Jurkat, Clone E6-1 (cell line): ENCODE data around the gene HNRNPH1.
A peak's percentile ranks its signal among the peaks of the same experiment; 100 is the strongest.

Experiments used
- DNase-seq: peaks from one replicate; pipeline ENCODE4 v3.0.0-alpha.2; 2011; ENCODE audit warnings: low read depth, low spot score
- H3K4me3 ChIP-seq: 2 replicates; pipeline ENCODE4 v1.5.1; 2011; ENCODE audit warnings: mild to moderate bottlenecking, low read length, control low read depth, moderate library complexity

HNRNPH1 gene

GRCh38 chr5:179624841-179625271, 1.4 kb upstream of the HNRNPH1 start:
- no peak for DNase-seq
- H3K4me3 ChIP-seq, result peak overlapping the region; percentile 67

GRCh38 chr5:179623906-179624741, 653 bp upstream of the HNRNPH1 start:
- peak overlapping the region; percentile 67 for H3K4me3 ChIP-seq
- no peak for DNase-seq

DNA sequence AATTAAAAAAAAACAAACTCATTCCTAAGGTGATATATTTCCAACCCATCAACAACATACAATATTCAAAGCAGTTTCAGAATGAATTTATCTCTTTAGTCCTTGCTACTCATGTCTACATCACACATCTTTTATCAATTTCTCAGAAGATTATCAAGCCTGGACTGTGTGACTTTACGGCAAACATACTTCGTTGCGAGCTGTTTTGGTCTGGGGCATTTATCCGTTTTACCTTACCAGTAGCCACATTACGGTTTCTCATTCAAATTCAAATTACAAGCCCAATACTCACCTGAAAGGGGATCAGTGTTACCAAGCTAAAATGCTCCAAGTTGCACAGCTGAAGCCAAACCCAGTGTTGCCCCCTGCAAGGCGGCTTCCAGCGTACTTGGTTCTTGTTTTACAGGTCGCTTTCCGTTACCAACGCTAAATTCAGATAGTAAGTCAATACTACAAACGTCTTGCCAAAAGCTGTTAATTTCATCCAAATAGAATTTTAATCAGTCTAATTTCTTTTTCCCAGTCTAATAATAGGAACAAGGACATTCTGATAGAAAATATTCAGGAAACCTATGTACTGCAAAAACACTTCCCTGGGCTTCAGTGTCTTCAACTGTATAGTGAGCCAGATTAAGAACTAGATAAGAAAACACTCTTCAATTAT, 1.8 kb downstream of the HNRNPH1 start:
- no peak for DNase-seq
- peak overlapping the region; percentile 67 for H3K4me3 ChIP-seq

GRCh38 chr5:179620703-179621350, 2.6 kb downstream of the HNRNPH1 start:
- DNase-seq, result no peak
- no peak overlapping the region for H3K4me3 ChIP-seq

DNA sequence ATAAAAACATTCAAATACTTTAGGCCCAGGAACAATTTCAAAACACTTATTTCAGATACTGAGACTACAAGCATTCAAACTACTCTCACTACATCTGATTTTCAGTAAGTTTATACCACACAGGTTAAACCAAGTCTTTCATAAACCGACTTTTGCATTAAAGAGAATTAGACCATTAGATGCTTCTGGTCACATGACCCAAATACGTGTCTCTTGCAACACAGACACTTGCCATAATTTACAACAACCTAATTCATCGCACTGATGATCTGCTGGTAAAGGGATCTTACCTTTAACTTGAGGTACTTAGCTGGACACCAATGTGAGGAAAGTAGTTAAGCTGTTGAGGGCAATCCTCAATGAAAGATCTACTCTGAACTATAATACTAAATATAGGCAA, 3.2 kb downstream of the HNRNPH1 start:
- DNase-seq, result no peak
- H3K4me3 ChIP-seq, result no peak overlapping the region

GRCh38 chr5:179619776-179620175, 3.7 kb downstream of the HNRNPH1 start:
- no peak overlapping the region for H3K4me3 ChIP-seq

DNA sequence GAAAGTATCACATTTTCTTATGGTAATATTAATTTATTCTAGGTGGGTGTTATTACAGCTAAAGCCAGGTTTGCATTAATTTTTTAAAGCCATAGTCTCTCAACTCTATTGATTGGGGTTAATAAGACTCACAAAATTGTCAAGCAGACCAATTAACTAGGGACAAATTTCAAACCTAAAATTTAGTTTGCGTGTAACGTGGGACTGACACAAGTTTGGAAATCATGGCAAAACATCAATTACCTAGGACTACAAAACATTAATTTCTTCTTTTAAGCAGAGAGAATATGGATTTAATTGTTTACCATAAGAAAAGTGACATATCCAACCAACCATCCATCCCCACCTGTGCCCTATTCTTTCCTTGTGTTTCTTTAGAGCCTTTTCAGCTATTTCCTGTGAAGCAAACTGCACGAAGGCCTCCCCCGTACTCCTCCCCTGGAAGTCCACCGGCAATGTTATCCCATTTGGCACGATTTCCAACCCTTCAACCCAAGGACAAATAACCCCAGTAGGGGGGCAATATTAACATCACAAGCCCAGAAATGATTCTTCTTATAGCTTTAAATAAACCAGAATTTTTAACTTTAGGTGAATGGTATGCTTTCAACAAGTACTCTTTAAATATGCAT, 4.4 kb downstream of the HNRNPH1 start:
- DNase-seq, result no peak
- no peak overlapping the region for H3K4me3 ChIP-seq

More at GRCh38 chr5:179619776-179620175, 3.7 kb downstream of the HNRNPH1 start:
- no peak for DNase-seq

DNA sequence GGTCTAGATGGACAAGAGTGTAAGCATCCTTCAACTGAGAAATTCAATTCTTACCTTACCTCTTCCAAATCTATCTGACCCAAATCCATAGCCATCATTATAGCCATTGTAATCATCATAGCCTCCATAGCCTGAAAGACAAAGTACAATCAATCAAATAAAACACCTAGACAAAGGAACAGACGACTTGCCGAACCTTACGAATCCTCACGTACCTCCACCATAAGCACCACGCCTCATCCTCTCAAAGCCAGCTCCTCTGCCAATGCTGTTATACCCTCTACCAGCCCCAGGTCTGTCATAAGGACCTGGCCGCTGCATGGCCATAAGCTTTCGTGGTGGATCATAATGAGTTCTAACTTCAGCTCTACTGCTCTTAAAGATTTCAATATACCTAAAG, 5.5 kb downstream of the HNRNPH1 start:
- no peak overlapping the region for H3K4me3 ChIP-seq

DNA sequence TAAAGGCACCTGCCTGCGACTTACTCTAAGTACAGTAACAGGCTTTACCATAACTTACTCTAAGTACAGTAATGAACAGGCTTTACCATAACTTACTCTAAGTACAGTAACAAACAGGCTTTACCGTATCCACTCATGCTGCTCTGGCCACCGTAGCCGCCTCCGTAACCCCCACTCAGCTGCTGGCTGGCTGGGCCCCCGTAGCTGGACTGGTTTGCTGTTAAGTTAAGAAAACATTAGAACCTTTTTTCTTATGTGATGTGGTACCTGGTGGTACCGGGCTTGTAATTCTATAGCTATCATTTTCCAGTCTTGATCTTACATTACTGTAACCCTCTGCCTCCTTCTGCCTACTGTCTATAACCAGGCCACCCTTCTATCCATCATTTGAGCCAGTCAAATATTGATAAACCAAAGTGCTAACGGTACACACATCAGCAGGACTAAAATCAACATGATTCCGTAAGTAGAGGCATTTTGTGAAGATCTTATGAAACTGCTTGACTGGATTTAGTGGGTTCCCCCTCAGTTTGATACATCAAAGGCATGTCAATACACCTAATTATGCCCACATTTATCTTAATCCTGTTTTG, 7.4 kb downstream of the HNRNPH1 start:
- DNase-seq, result no peak
- H3K4me3 ChIP-seq, result no peak overlapping the region

More for the DNA sequence above, 5.5 kb downstream of the HNRNPH1 start:
- DNase-seq, result no peak

DNA sequence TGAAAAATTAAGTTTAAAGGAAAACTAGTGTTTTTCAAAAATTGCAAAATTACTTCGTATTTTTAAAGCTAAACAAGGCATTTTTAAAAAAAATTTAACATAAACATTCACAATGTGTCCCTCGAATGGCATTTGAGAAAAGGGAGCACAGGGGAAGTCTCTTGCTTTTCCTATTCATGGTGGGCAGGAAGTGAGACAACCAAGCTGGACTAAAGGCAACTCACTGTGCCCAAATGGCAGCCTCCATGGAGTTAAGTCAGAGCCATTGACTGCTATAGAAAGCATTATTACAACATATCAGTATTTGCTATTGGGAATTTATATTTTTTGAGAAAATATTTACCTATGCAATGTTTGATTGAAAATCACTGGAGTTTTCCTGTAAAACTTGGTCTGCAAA, 8.3 kb downstream of the HNRNPH1 start:
- no peak for DNase-seq
- no peak overlapping the region for H3K4me3 ChIP-seq

- no peak overlapping the region for H3K4me3 ChIP-seq
- DNase-seq, result no peak
These were observed 8.7 kb downstream of the HNRNPH1 start for GRCh38 chr5:179614745-179615144.

DNA sequence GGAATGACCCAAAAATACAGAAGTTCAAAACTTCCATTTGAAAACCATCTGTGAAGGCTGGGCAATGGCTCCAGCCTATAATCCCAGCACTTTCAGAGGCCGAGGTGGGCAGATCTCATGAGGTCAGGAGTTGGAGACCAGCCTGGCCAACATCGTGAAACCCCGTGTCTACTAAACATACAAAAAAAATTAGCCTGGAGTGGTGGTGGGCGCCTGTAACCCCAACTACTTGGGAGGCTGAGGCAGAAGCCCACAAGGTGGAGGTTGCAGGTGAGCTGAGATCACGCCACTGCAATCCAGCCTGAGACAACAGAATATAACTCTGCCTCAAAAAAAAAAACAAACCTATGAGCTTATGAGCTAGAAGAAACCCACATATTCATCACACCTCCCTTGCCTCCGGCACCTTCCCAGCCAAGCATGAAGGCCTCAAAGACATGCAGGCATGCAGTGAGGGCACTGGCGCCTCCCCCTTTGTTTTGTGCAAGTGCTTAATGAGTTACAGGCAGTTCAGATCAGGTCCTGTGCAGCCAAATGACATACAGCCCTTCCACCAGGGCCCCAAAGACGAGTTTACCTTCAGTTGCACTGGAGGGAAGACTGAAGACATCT, 9.9 kb downstream of the HNRNPH1 start:
- no peak overlapping the region for H3K4me3 ChIP-seq
- no peak for DNase-seq

GRCh38 chr5:179612577-179613459, 10.7 kb downstream of the HNRNPH1 start:
- DNase-seq, result no peak

DNA sequence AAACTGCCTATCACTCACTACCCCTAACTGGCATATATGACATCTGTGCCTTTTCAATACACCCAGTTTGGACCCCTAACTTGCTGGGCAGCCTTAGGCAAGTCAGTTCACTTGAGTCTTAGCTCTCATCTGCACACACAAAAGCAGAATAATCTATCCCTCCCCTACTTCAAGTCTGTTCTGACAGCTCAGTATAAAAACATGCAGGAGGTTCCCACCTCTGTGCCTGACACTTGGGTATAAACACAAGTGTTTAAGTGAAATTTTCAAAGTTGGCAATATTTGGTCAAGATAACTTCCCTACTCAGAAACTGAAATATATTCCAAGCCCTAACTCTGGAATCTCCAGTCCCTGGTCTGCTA, 12.6 kb downstream of the HNRNPH1 start:
- DNase-seq, result no peak
- no peak overlapping the region for H3K4me3 ChIP-seq

More at GRCh38 chr5:179612577-179613459, 10.7 kb downstream of the HNRNPH1 start:
- no peak overlapping the region for H3K4me3 ChIP-seq

DNA sequence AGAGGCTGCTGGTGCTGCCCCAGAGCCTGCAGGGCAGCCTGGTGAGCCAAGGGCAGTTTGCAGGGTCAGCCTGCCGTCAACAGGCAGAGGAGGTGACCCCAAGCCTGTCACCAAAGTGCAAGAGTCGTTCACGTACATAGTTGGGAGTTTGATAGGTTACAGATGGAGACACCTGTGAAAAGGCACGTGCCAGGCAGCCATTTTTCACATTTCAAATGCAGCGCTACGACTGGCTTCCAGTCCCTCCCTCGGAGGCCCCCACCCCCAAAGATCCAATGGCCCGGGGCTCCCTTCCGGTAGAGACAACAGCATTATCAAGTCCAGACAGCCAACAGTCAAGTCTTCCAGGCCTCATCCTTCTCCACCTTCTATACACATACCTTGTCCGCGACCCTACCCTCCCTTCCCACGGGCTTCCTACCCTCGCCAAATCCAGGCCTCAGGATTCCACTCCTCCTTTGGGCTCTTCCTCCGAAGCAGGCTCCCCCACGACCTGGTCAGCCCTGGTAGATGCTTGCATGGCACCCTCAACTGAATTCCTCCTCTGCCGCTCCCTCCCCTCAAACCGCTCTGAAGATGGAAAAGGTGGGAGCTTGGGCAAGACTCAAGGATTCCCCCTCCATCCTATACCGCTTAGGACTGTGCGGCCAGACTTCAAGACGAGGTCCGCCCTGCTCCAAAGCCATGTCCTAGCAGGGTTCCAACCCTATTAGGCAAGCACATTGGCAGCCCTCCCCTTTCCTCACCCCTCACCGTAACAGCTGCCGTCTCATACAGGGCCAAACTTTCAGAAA, 13.2 kb downstream of the HNRNPH1 start:
- no peak for DNase-seq
- H3K4me3 ChIP-seq, result no peak overlapping the region

GRCh38 chr5:179609834-179610108, 13.7 kb downstream of the HNRNPH1 start:
- no peak for DNase-seq

DNA sequence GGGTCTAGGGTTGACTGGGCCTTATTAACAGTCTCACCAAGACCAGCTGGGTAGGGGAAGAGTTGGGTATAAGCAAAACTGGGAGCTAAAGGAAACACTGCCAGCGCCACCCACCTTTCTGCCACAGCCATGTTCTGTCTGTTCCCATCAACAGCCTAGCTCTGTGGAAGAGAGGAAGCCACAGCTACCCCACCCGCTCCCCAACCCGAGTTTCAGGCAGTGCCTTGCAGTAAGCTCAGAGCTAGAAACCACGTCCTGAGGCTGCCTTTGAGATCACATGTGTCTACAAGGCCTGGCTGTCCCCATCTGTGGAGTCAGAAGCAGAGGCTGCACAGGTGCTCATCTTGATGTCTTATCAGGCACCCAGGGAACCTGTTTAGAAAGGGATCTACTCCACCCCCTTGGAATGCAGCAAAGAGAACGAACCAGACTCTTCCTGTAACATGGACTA, 15.3 kb downstream of the HNRNPH1 start:
- H3K4me3 ChIP-seq, result no peak overlapping the region
- peak; percentile 96 for DNase-seq

More at GRCh38 chr5:179609834-179610108, 13.7 kb downstream of the HNRNPH1 start:
- H3K4me3 ChIP-seq, result no peak overlapping the region
